COLO668 (cell line): Measurements from ENCODE around the gene DPRX.

Experiments used
- DNase-seq: peaks from one replicate; lab custom pipeline; 2025; ENCODE audit not compliant: unreplicated experiment; lab: John Stamatoyannopoulos, UW

The DPRX gene

GRCh38 chr19:53631949-53632407 is at the start of gene DPRX:
TSS of gene DPRX (plus strand) at chr19:53631999. CDS start at chr19:53632107, 108 bp downstream.
- no peak for DNase-seq

GRCh38 chr19:53583181-53583580 is 48.6 kb upstream of the DPRX start:
- DNase-seq, result no peak

- DNase-seq, result no peak
Observed at GRCh38 chr19:53586277-53586691, 45.5 kb upstream of the DPRX start.

GRCh38 chr19:53594811-53595509 is 36.8 kb upstream of the DPRX start:
- DNase-seq, result no peak

- no peak for DNase-seq
Observed at GRCh38 chr19:53595510-53595867, 36.3 kb upstream of the DPRX start.

GRCh38 chr19:53596056-53596455 is 35.7 kb upstream of the DPRX start:
- DNase-seq, result no peak

- no peak for DNase-seq
Observed at GRCh38 chr19:53597023-53597422, 34.8 kb upstream of the DPRX start.

- no peak for DNase-seq
Observed at GRCh38 chr19:53598361-53598760, 33.4 kb upstream of the DPRX start.

- no peak for DNase-seq
Observed at GRCh38 chr19:53600217-53600616, 31.6 kb upstream of the DPRX start.

GRCh38 chr19:53606031-53606430 is 25.8 kb upstream of the DPRX start:
- DNase-seq, result no peak

- DNase-seq, result no peak
Observed at GRCh38 chr19:53608381-53608780, 23.4 kb upstream of the DPRX start.

GRCh38 chr19:53612762-53613526 is 18.9 kb upstream of the DPRX start:
- DNase-seq, result no peak

- DNase-seq, result no peak
Observed at GRCh38 chr19:53621885-53622740, 9.7 kb upstream of the DPRX start.

- DNase-seq, result no peak
Observed at GRCh38 chr19:53624771-53625545, 6.8 kb upstream of the DPRX start.

- no peak for DNase-seq
Observed at GRCh38 chr19:53626486-53626885, 5.3 kb upstream of the DPRX start.

GRCh38 chr19:53626976-53627375 is 4.8 kb upstream of the DPRX start:
- no peak for DNase-seq

GRCh38 chr19:53634768-53635167 is 3.0 kb downstream of the DPRX start:
- no peak for DNase-seq

GRCh38 chr19:53639471-53639870 is 7.7 kb downstream of the DPRX start:
- DNase-seq, result no peak

- no peak for DNase-seq
Observed at GRCh38 chr19:53642381-53643099, 10.7 kb downstream of the DPRX start.
